Naive thymus-derived CD4-positive, alpha-beta T cell (primary cell): ENCODE measurements around the gene SYT8. TPM values are rescaled to one million over a fixed set of nuclear protein-coding genes. Genes with fewer than 3 reads are reported as not detected.

Experiments used
- ATAC-seq: fragments of 150-1000 bp; cut with Tn5 transposase; 2 replicates; pipeline ENCODE4 v1.10.0; 2021; ENCODE audit warnings: mild to moderate bottlenecking, moderate library complexity
- CTCF ChIA-PET: fragments of 350-600 bp; sonication (Branson Sonifier 250); formaldehyde crosslinking; loops from one replicate; lab custom pipeline; 2021; ENCODE audit warnings: antibody characterized with exemption; lab: Charles Lee
- POLR2A ChIA-PET: fragments of 350-600 bp; sonication (Branson Sonifier 250); formaldehyde crosslinking; loops from one replicate; lab custom pipeline; 2021; ENCODE audit warnings: antibody characterized with exemption, inconsistent platforms; lab: Charles Lee
- DNase-seq, 9 donors: peaks; one replicate each; pipeline versions ENCODE4 v3.0.0 to v3.0.0-alpha.2; 2020 to 2022; ENCODE audit warnings: mixed read lengths in 1 of 9
- H3K27ac ChIP-seq: one replicate; pipeline ENCODE4 v1.7.0; 2013; ENCODE audit warnings: mild to moderate bottlenecking, low read depth, low read length, moderate library complexity
- H3K27me3 ChIP-seq, 2 donors: one replicate each; pipeline ENCODE4 v1.7.0; 2013; ENCODE audit warnings: low read length in 2 of 2, mild to moderate bottlenecking in 2 of 2, moderate library complexity in 2 of 2; ENCODE audit not compliant: control insufficient read depth in 2 of 2, insufficient read depth in 2 of 2
- H3K36me3 ChIP-seq, 3 experiments: 1 replicate in 2 of 3; 2 replicates in 1 of 3; pipeline ENCODE4 v1.7.0; 2013; ENCODE audit warnings: low read length in 3 of 3, mild to moderate bottlenecking in 3 of 3, moderate library complexity in 1 of 3; ENCODE audit not compliant: insufficient read depth in 3 of 3, control insufficient read depth in 2 of 3
- H3K4me1 ChIP-seq, 2 donors: one replicate each; pipeline ENCODE4 v1.7.0; 2013; ENCODE audit warnings: low read length in 2 of 2, mild to moderate bottlenecking in 2 of 2, moderate library complexity in 1 of 2; ENCODE audit not compliant: control insufficient read depth in 2 of 2, insufficient read depth in 2 of 2
- H3K4me3 ChIP-seq: 2 replicates; pipeline ENCODE4 v1.7.0; 2013; ENCODE audit warnings: mild to moderate bottlenecking, low read length
- H3K9me3 ChIP-seq, 3 experiments: 1 replicate in 2 of 3; 2 replicates in 1 of 3; pipeline ENCODE4 v1.7.0; 2013; ENCODE audit warnings: low read length in 3 of 3; ENCODE audit not compliant: control insufficient read depth in 2 of 3
- H3K27ac Mint-ChIP-seq, 9 donors: one replicate each; pipeline ENCODE4 v1.8.0; 2020 to 2022; ENCODE audit warnings: mixed read lengths in 9 of 9, mild to moderate bottlenecking in 8 of 9, moderate library complexity in 5 of 9, inconsistent platforms in 2 of 9
- H3K27me3 Mint-ChIP-seq, 5 donors: one replicate each; pipeline ENCODE4 v1.8.0; 2021 to 2022; ENCODE audit warnings: mixed read lengths in 5 of 5, mild to moderate bottlenecking in 1 of 5
- H3K36me3 Mint-ChIP-seq, 5 donors: one replicate each; pipeline ENCODE4 v1.8.0; 2020 to 2022; ENCODE audit warnings: mixed read lengths in 5 of 5, mild to moderate bottlenecking in 3 of 5, inconsistent platforms in 1 of 5
- H3K4me1 Mint-ChIP-seq, 7 donors: one replicate each; pipeline ENCODE4 v1.8.0; 2020 to 2022; ENCODE audit warnings: mixed read lengths in 7 of 7, mild to moderate bottlenecking in 3 of 7, inconsistent platforms in 1 of 7
- H3K4me3 Mint-ChIP-seq, 10 donors: one replicate each; pipeline ENCODE4 v1.8.0; 2020 to 2022; ENCODE audit warnings: mild to moderate bottlenecking in 10 of 10, mixed read lengths in 10 of 10, moderate library complexity in 6 of 10, inconsistent platforms in 2 of 10
- H3K9me3 Mint-ChIP-seq, 11 donors: one replicate each; pipeline ENCODE4 v1.8.0; 2020 to 2022; ENCODE audit warnings: mixed read lengths in 11 of 11, mild to moderate bottlenecking in 4 of 11, inconsistent platforms in 1 of 11, moderate library complexity in 1 of 11
- intact Hi-C, 2 donors: fragments of 100-400 bp; cut with micrococcal nuclease; formaldehyde crosslinking; loops; one replicate each; pipeline ENCODE4 v1.15.1; 2023
- polyA plus RNA-seq, 2 donors: library from polyadenylated mRNA; unstranded; fragments of 300-500 nt; fragmentation: Illumina TruSeq; gene quantifications; one replicate each; pipeline ENCODE4 v1.2.3, GENCODE V29; 2021
- total RNA-seq, 6 experiments: library from RNA in 5 of 6; stranded (reverse) in 5 of 6; gene quantifications; 1 replicate in 5 of 6; 2 replicates in 1 of 6; pipeline ENCODE4 v1.2.3 and lab custom pipeline; 2021 to 2026

SYT8 gene
- total and polyA plus RNA-seq, 7 experiments from 2014 or later: not detected

DNA sequence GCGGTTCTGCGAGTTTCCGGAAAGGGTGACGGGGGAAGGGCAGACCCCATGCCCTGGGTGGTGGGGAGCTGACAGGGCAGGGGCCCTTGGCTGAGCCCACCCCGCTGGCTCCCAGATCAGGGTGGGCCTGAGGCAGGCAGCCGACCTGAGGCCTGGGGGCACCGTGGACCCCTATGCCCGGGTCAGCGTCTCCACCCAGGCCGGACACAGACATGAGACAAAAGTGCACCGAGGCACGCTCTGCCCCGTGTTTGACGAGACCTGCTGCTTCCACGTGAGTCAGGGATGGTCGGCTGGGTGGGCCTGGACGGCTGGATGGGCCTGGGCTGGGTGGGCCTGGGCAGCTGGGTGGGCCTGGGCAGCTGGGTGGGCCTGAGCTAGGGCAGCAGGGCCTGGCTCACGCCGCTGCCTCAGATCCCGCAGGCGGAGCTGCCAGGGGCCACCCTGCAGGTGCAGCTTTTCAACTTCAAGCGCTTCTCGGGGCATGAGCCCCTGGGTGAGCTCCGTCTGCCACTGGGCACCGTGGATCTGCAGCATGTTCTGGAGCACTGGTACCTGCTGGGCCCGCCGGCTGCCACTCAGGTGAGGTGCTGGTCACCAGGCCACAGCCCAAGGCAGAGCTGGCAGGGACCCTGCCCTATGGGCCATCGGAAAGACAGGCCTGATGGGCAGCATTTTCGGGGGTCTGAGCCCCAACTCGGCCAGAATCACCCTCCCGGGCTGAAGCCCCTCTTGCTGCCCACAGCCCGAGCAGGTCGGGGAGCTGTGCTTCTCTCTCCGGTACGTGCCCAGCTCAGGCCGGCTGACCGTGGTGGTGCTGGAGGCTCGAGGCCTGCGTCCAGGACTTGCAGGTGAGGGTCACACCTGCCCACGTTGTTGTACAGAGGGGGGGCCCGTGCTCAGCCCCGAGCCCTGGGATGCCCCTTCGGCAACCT is 1.5 kb downstream of the SYT8 start:
- no peak overlapping the region for H3K4me3 ChIP-seq
- ChIA-PET CTCF (interaction anchor here (0.6 to 7.8 kb wide), 10 partner anchors 9 to 315 kb away, joined by 3 to 229 read pairs (median 6); no protein-coding TSS in a partner anchor), POLR2A (interaction anchor here (1.1 kb wide), 1 partner anchor 53 kb away, joined by 3 read pairs; no protein-coding TSS in a partner anchor)
- H3K4me1 ChIP-seq: peaks cover 0 to 7% of the 10 kb centered on the region in 2 donors
- no peaks in the 10 kb centered on the region for H3K36me3 Mint-ChIP-seq
- H3K27me3 ChIP-seq: no peaks in the 10 kb centered on the region
- H3K27ac Mint-ChIP-seq: peak overlapping the region in 1 of 9 donors; percentile 14
- DNase-seq (no peak), ATAC-seq (no peak)
- H3K4me1 Mint-ChIP-seq: peaks cover 0 to 11% (median 7%) of the 10 kb centered on the region in 7 donors
- no peaks in the 10 kb centered on the region for H3K9me3 Mint-ChIP-seq
- H3K27me3 Mint-ChIP-seq: peaks cover 0 to 6% (median 3%) of the 10 kb centered on the region in 5 donors
- H3K27ac ChIP-seq: no peak overlapping the region
- intact Hi-C loops: no loop called here
- no peaks in the 10 kb centered on the region for H3K36me3 ChIP-seq
- H3K9me3 ChIP-seq: no peaks in the 10 kb centered on the region
- H3K4me3 Mint-ChIP-seq: no peak overlapping the region

DNA sequence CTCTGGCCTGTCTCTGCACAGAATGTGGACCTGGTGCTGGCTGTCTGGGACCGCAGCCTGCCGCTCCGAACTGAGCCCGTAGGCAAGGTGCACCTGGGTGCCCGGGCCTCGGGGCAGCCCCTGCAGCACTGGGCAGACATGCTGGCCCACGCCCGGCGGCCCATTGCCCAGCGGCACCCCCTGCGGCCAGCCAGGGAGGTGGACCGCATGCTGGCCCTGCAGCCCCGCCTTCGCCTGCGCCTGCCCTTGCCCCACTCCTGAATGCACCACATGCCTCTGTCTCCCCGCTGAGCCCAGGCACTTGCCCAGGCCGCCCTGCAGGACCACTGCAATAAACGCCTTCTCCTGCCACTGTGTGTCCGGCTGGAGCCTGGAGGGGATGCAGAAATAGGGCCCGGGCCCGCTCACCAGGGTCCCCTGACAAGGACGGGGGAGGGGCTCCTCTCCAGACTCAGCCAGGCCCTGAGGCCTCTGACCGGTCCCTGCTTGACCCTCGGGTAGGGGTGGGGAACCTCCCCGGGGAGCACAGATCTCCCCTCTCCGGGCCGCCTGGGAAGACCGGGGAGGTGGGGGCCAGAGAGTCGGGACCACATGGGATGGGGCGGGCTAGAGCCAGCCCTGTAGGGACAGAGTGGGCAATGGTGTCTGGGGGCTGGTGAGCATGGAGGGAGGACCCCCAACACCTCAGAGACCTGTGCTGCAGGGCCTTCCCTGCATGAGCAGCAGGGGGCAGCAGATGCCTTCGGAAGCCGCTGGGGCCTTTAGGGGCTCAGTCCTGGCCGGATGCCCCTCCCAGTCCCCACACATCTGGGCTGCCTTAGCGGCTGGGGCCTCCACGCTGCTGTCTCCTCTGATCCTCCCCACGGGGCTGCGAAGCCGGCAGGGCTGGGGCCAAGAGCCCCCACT is 2.6 kb downstream of the SYT8 start:
- Histone ChIP-seq H3K27ac (no peak overlapping the region), H3K4me3 (no peak overlapping the region), H3K36me3 (no peaks in the 10 kb centered on the region), H3K27me3 (no peaks in the 10 kb centered on the region), H3K9me3 (no peaks in the 10 kb centered on the region), H3K4me1 (peaks cover 0 to 7% of the 10 kb centered on the region in 2 donors)
- CTCF ChIA-PET: interaction anchor here (1.0 to 7.8 kb wide), 9 partner anchors 10 to 314 kb away, joined by 3 to 229 read pairs (median 5); partner anchors contain the start of gene LSP1
- peak; percentile 84 for ATAC-seq
- H3K4me3 Mint-ChIP-seq: peak overlapping the region in 1 of 10 donors; percentile 14
- H3K4me1 Mint-ChIP-seq: peaks cover 0 to 11% (median 7%) of the 10 kb centered on the region in 7 donors
- H3K36me3 Mint-ChIP-seq: no peaks in the 10 kb centered on the region
- POLR2A ChIA-PET: no interaction called here
- no peaks in the 10 kb centered on the region for H3K9me3 Mint-ChIP-seq
- H3K27ac Mint-ChIP-seq: peak overlapping the region in 1 of 9 donors; percentile 19
- peak; percentile 53 to 83 (median 75) for DNase-seq
- intact Hi-C loops: loop anchor here (1.0 to 2.0 kb wide), 6 partner anchors 14 to 314 kb away; partner anchors contain the start of gene LSP1 (in 1 of the 2)
- H3K27me3 Mint-ChIP-seq: peaks cover 0 to 3% (median 0%) of the 10 kb centered on the region in 5 donors

DNA sequence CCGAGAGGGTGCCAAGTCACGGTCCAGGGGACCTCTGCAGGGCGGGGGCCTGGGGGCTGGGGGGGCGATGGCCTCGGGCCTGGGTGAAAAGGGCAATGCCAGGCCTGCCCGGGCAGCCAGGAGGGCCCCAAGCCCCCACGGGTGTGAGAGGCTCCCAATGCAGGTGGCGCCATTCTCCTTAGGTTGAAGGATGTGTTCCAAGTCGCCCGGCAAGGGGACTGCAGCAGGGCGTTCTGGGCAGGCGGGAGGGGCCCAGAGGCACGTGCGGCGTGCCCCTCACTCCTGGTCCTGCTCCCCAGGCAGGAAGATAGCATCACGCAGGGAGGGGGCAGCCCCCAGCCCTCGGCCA is 3.3 kb downstream of the SYT8 start:
- H3K36me3 Mint-ChIP-seq: no peaks in the 10 kb centered on the region
- no peaks in the 10 kb centered on the region for H3K27me3 ChIP-seq
- H3K27me3 Mint-ChIP-seq: peaks cover 0 to 3% (median 0%) of the 10 kb centered on the region in 5 donors
- no peaks in the 10 kb centered on the region for H3K9me3 Mint-ChIP-seq
- intact Hi-C loops: loop anchor here in 1 of 2 donors (2.0 kb wide), 1 partner anchor 15 kb away; the partner anchor contains the start of gene LSP1
- H3K9me3 ChIP-seq: no peaks in the 10 kb centered on the region
- CTCF ChIA-PET: interaction anchor here (0.9 to 1.7 kb wide), 5 partner anchors 10 to 314 kb away, joined by 3 to 5 read pairs (median 3); partner anchors contain the start of gene LSP1
- no peak overlapping the region for H3K27ac ChIP-seq
- H3K27ac Mint-ChIP-seq: no peak overlapping the region
- H3K4me3 ChIP-seq: no peak overlapping the region
- DNase-seq (peak in 1 of 9 donors; percentile 37), ATAC-seq (no peak)
- no peaks in the 10 kb centered on the region for H3K36me3 ChIP-seq
- H3K4me3 Mint-ChIP-seq: peak overlapping the region in 1 of 10 donors; percentile 14
- H3K4me1 ChIP-seq: peaks cover 0 to 7% of the 10 kb centered on the region in 2 donors
- H3K4me1 Mint-ChIP-seq: peaks cover 4 to 11% (median 9%) of the 10 kb centered on the region in 7 donors
- POLR2A ChIA-PET: interaction anchor here (3.1 kb wide), 1 partner anchor 14 kb away, joined by 14 read pairs; the partner anchor contains the start of gene LSP1

DNA sequence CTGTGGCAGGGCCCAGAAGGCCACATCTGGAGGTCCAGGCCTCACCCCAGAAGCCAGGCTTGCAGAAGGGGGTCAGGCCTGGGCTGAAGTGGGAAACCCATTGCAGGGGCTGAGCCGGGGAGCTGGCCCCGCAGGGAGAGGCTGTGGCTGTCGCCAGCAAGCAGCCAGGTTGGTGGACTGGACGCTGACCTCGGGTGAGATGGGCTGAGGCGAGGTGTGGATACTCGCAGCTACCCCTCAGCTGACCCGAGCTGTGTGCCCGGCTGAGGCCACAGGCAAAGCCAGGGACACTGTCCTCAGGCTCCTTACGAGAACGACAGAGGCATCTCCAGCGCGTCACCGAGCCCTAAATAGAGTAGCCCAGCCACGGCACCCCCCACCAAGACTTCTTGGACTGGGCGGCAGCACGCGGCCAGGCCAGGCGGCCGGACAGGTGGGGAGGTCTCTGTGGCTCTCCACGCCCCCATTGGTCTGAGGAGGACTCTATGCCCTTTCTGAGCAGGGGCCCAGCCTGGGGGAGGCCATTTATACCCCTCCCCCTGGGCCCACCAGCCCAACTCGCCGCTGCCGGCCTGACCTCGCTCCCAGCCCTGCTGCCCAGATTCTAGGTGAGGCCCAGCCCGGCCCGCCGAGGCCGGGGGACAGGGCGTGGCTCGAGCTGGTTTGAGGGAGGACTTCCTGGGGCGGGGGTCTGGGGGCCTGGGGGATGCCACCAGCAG is 3.8 kb downstream of the SYT8 start, which contains the start of gene TNNI2:
Gene TNNI2 (plus strand): TSS at position 556 of the 719 bp plus-strand sequence. CDS start 716 bp downstream, outside the sequence.
- H3K9me3 ChIP-seq: no peaks in the 10 kb centered on the region
- no peak within 1 kb of the TSS for H3K4me3 ChIP-seq
- Mint-ChIP-seq H3K27ac (peak within 1 kb of the TSS in 3 of 9 donors; percentile 45 to 71 (median 59)), H3K36me3 (no peaks in the 10 kb centered on the region), H3K9me3 (no peaks in the 10 kb centered on the region), H3K4me1 (peaks cover 10 to 15% (median 14%) of the 10 kb centered on the region in 7 donors), H3K4me3 (peak within 1 kb of the TSS in 1 of 10 donors; percentile 25), H3K27me3 (peaks cover 0 to under 1% (median 0%) of the 10 kb centered on the region in 5 donors)
- intact Hi-C loops: loop anchor here in 1 of 2 donors (2.0 kb wide), 1 partner anchor 14 kb away; the partner anchor contains the start of gene LSP1
- POLR2A ChIA-PET: interaction anchor here (1.0 to 3.1 kb wide), 2 partner anchors 14 to 39 kb away, joined by 4 to 14 read pairs; partner anchors contain the start of gene LSP1
- no peaks in the 10 kb centered on the region for H3K36me3 ChIP-seq
- ATAC-seq (no peak), DNase-seq (no peak)
- no peak within 1 kb of the TSS for H3K27ac ChIP-seq
- no peaks in the 10 kb centered on the region for H3K27me3 ChIP-seq
- CTCF ChIA-PET: interaction anchor here (0.9 to 1.7 kb wide), 5 partner anchors 9 to 314 kb away, joined by 3 to 5 read pairs (median 3); partner anchors contain the start of gene LSP1
- peaks cover 1 to 9% of the 10 kb centered on the region in 2 donors for H3K4me1 ChIP-seq

DNA sequence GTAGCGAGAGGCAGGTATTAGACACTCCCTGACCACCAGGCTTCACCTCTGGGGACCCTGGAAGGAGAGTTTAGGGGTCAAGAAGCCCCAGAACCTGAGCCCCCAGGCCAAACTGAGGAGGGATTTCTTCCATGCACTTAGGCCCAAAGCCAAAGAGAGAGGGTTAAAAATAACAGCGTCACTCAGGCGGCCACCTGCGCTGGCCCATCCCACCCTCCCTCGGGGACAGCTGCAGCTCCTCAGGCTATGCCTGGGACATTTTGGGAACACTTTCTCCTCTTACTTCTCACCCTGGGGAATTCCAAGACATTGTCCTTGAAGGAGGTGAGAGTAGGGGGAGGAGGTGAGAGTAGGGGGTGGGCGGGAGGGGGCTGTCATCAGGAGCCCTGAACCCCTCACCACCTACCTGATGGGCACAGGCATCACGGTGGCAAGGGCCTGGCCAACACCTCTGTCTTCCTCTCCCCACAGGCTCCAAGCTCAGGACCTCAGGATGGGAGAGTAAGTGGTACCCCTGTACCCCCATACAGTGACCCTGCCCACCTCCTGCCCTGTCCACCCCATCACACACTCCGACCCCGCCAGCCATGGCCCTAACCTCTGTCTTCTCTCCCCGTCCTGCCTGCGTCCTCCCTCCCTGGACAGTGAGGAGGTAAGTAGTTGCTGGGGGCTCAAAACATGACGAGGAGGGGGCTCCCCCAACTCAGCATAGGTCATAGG is 4.6 kb downstream of the SYT8 start:
- Histone ChIP-seq H3K27ac (no peak overlapping the region), H3K9me3 (no peaks in the 10 kb centered on the region), H3K36me3 (no peaks in the 10 kb centered on the region), H3K4me3 (no peak overlapping the region), H3K4me1 (peaks cover 9 to 17% of the 10 kb centered on the region in 2 donors), H3K27me3 (no peaks in the 10 kb centered on the region)
- intact Hi-C loops: loop anchor here in 1 of 2 donors (2.0 kb wide), 1 partner anchor 13 kb away; the partner anchor contains the start of gene LSP1
- Mint-ChIP-seq H3K27me3 (no peaks in the 10 kb centered on the region), H3K4me1 (peaks cover 14 to 23% (median 21%) of the 10 kb centered on the region in 7 donors), H3K36me3 (no peaks in the 10 kb centered on the region), H3K27ac (peak overlapping the region in 2 of 9 donors; percentile 45 to 71), H3K9me3 (no peaks in the 10 kb centered on the region), H3K4me3 (peak overlapping the region in 1 of 10 donors; percentile 25)
- ChIA-PET CTCF (interaction anchor here (0.9 to 1.7 kb wide), 2 partner anchors 13 to 145 kb away, joined by 3 to 5 read pairs; partner anchors contain the start of gene LSP1), POLR2A (interaction anchor here (1.0 to 3.1 kb wide), 2 partner anchors 13 to 38 kb away, joined by 4 to 14 read pairs; partner anchors contain the start of gene LSP1)
- no peak for DNase-seq
- ATAC-seq: no peak
